Measurements from ENCODE around the gene SLC35E4. TPM values are rescaled to one million over a fixed set of nuclear protein-coding genes. Genes with fewer than 3 reads are reported as not detected.
"Not testable (repeated sequence)": the region's sequence is repeated elsewhere in the genome, so short reads cannot be mapped to it uniquely, and the experiment has no call there.

Gene SLC35E4
- total RNA-seq, 1 donor from 2014 or later, result 3.1 TPM

- intact Hi-C loops (cut with DNase I), result no loop called here
- no peak for DNase-seq
- H3K36me3 ChIP-seq, result no peaks in the 10 kb centered on the region
- H3K4me1 ChIP-seq, result no peaks in the 10 kb centered on the region
- H3K27me3 ChIP-seq (ENCODE audit: low read depth), result no peaks in the 10 kb centered on the region
- no peak overlapping the region for H3K4me3 ChIP-seq
- no peak for TF ChIP-seq CTCF (IDR thresholded peaks at IDR 0.05)
- no peak overlapping the region for H3K27ac ChIP-seq
- no peaks in the 10 kb centered on the region for H3K9me3 ChIP-seq
- no peak for ATAC-seq
Measured at GRCh38 chr22:30675436-30675835, 39.9 kb downstream of the SLC35E4 start.

- ATAC-seq; H3K36me3 ChIP-seq; H3K9me3 ChIP-seq; H3K27ac ChIP-seq; intact Hi-C loops (cut with DNase I); H3K4me1 ChIP-seq; H3K27me3 ChIP-seq (ENCODE audit: low read depth); DNase-seq; H3K4me3 ChIP-seq: not testable (repeated sequence)
Measured at GRCh38 chr22:30676565-30676964, 41.0 kb downstream of the SLC35E4 start.

- DNase-seq; H3K4me3 ChIP-seq; H3K27ac ChIP-seq; ATAC-seq; H3K4me1 ChIP-seq; H3K27me3 ChIP-seq (ENCODE audit: low read depth); H3K9me3 ChIP-seq; H3K36me3 ChIP-seq; intact Hi-C loops (cut with DNase I): not testable (repeated sequence)
Measured at GRCh38 chr22:30679895-30680690, 44.5 kb downstream of the SLC35E4 start.

- H3K4me3 ChIP-seq, result no peak overlapping the region
- ATAC-seq, result no peak
- DNase-seq, result no peak
- H3K4me1 ChIP-seq, result no peaks in the 10 kb centered on the region
- no peaks in the 10 kb centered on the region for H3K9me3 ChIP-seq
- no peaks in the 10 kb centered on the region for H3K27me3 ChIP-seq (ENCODE audit: low read depth)
- no peak for TF ChIP-seq CTCF (IDR thresholded peaks at IDR 0.05)
- intact Hi-C loops (cut with DNase I), result no loop called here
- no peaks in the 10 kb centered on the region for H3K36me3 ChIP-seq
- no peak overlapping the region for H3K27ac ChIP-seq
Measured at GRCh38 chr22:30680991-30681770, 45.6 kb downstream of the SLC35E4 start.

- Histone ChIP-seq H3K36me3 (no peaks in the 10 kb centered on the region), H3K27ac (no peak overlapping the region), H3K27me3 (ENCODE audit: low read depth) (no peaks in the 10 kb centered on the region), H3K4me1 (no peaks in the 10 kb centered on the region), H3K4me3 (no peak overlapping the region), H3K9me3 (no peaks in the 10 kb centered on the region)
- DNase-seq (no peak), ATAC-seq (no peak)
- no peak for TF ChIP-seq CTCF (IDR thresholded peaks at IDR 0.05)
- intact Hi-C loops (cut with DNase I), result no loop called here
Measured at GRCh38 chr22:30681831-30682230, 46.2 kb downstream of the SLC35E4 start.

GRCh38 chr22:30685178-30685577, 49.6 kb downstream of the SLC35E4 start:
- ATAC-seq, result no peak
- H3K4me3 ChIP-seq, result no peak overlapping the region
- no peaks in the 10 kb centered on the region for H3K27me3 ChIP-seq (ENCODE audit: low read depth)
- H3K4me1 ChIP-seq, result no peaks in the 10 kb centered on the region
- no peaks in the 10 kb centered on the region for H3K36me3 ChIP-seq
- no peak for TF ChIP-seq CTCF (IDR thresholded peaks at IDR 0.05)
- intact Hi-C loops (cut with DNase I), result no loop called here
- no peak for DNase-seq
- H3K27ac ChIP-seq, result no peak overlapping the region
- H3K9me3 ChIP-seq, result no peaks in the 10 kb centered on the region
